ENCODE results near the gene TFPT. TPM values are rescaled to one million over a fixed set of nuclear protein-coding genes. Genes with fewer than 3 reads are reported as not detected.

Gene TFPT
- total and polyA plus RNA-seq, 2 donors (not counting 1 experiment from before 2014, with no cell fraction given), result 9.0 to 19.2 TPM

DNA sequence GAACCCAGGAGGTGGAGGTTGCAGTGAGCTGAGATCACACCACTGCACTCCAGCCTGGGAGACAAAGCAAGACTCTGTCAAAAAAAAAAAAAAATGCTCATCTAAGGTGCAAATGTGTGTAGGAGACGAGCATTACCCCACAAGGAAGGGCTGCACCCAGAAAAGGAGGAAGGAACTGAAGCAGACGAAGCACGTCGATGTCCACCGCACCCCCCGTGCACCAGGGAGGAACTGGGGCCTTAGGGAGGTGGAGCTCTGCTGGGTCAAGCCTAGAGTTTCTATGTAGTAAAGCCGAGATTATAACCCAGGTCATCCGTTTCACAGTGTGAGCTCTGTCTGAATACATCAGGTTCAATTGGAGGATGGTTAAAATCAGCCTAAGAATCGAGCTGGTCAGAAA, 52.8 kb downstream of the TFPT start:
- H3K27me3 ChIP-seq (ENCODE audit: control insufficient read depth, insufficient read depth, low read length), result no peaks in the 10 kb centered on the region
- H3K27ac ChIP-seq (ENCODE audit: insufficient read depth, low read length), result no peak overlapping the region
- H3K9me3 ChIP-seq (ENCODE audit: control insufficient read depth, insufficient read depth, low read depth, low read length), result no peaks in the 10 kb centered on the region
- no peaks in the 10 kb centered on the region for H3K4me1 ChIP-seq (ENCODE audit: control insufficient read depth, extremely low read depth, insufficient read depth, low read length)
- H3K9ac ChIP-seq (ENCODE audit: insufficient read depth, low read length), result no peak overlapping the region
- no peak overlapping the region for H3K4me3 ChIP-seq (replicated peaks in 1 of 4; ENCODE audit: control extremely low read depth in 1 of 4, insufficient read depth in 1 of 4, low read depth in 3 of 4, low read length in 4 of 4)
- no peak for TF ChIP-seq EZH2 (IDR thresholded peaks at IDR 0.05; ENCODE audit: low read length, missing control alignments)
- TF ChIP-seq, protein P1, sequence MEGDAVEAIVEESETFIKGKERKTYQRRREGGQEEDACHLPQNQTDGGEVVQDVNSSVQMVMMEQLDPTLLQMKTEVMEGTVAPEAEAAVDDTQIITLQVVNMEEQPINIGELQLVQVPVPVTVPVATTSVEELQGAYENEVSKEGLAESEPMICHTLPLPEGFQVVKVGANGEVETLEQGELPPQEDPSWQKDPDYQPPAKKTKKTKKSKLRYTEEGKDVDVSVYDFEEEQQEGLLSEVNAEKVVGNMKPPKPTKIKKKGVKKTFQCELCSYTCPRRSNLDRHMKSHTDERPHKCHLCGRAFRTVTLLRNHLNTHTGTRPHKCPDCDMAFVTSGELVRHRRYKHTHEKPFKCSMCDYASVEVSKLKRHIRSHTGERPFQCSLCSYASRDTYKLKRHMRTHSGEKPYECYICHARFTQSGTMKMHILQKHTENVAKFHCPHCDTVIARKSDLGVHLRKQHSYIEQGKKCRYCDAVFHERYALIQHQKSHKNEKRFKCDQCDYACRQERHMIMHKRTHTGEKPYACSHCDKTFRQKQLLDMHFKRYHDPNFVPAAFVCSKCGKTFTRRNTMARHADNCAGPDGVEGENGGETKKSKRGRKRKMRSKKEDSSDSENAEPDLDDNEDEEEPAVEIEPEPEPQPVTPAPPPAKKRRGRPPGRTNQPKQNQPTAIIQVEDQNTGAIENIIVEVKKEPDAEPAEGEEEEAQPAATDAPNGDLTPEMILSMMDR (conservative IDR thresholded peaks at IDR 0.05 in 1 of 2, IDR thresholded peaks at IDR 0.05 in 1 of 2; ENCODE audit: low read depth in 1 of 2, low read length in 2 of 2), result no peak
- no peak overlapping the region for H3K4me2 ChIP-seq (ENCODE audit: extremely low read depth, insufficient read depth, low read length)
- H3K79me2 ChIP-seq (ENCODE audit: control insufficient read depth, insufficient read depth, low read length), result no peaks in the 10 kb centered on the region
- H2AFZ ChIP-seq (ENCODE audit: low read length), result no peak overlapping the region
- DNase-seq (ENCODE audit: low read depth in 2 of 2), result no peak
- H3K36me3 ChIP-seq (ENCODE audit: control insufficient read depth, insufficient read depth, low read length), result no peaks in the 10 kb centered on the region
- H4K20me1 ChIP-seq (ENCODE audit: control insufficient read depth, extremely low read depth, insufficient read depth, low read length), result no peaks in the 10 kb centered on the region

Other genes starting within 250 kb of the TFPT start
- gene MYADM, start 247.8 kb downstream of the TFPT start, total RNA-seq, result 3.1 and 9.1 TPM in 2 replicates
- gene MYADM, start 247.8 kb downstream of the TFPT start, polyA plus RNA-seq, result 46.0 and 51.5 TPM in 2 replicates
- gene PRKCG, start 233.5 kb downstream of the TFPT start, total RNA-seq, result not detected in 2 replicates
- not detected in 2 replicates for gene PRKCG, start 233.5 kb downstream of the TFPT start, polyA plus RNA-seq
- gene CACNG7, start 206.4 kb downstream of the TFPT start, total RNA-seq, result 0.17 and 0.26 TPM in 2 replicates
- 0.68 and 3.2 TPM in 2 replicates for gene CACNG7, start 206.4 kb downstream of the TFPT start, polyA plus RNA-seq
- gene CACNG8, start 152.7 kb downstream of the TFPT start, total RNA-seq, result under 0.01 TPM in 1 of 2 replicates, not detected in the other
- 0.01 TPM in 2 replicates for gene CACNG8, start 152.7 kb downstream of the TFPT start, polyA plus RNA-seq
- under 0.01 TPM in 1 of 2 replicates, not detected in the other for gene CACNG6, start 124.0 kb downstream of the TFPT start, total RNA-seq
- gene CACNG6, start 124.0 kb downstream of the TFPT start, polyA plus RNA-seq, result 0.06 TPM in 1 of 2 replicates, not detected in the other
- gene VSTM1, start 51.8 kb downstream of the TFPT start, total RNA-seq, result not detected in 2 replicates
- gene VSTM1, start 51.8 kb downstream of the TFPT start, polyA plus RNA-seq, result not detected in 2 replicates
- not detected in 2 replicates for gene TARM1, start 34.3 kb downstream of the TFPT start, total RNA-seq
- gene TARM1, start 34.3 kb downstream of the TFPT start, polyA plus RNA-seq, result not detected in 2 replicates
- under 0.01 and 0.51 TPM in 2 replicates for gene OSCAR, start 14.9 kb downstream of the TFPT start, total RNA-seq
- gene OSCAR, start 14.9 kb downstream of the TFPT start, polyA plus RNA-seq, result 0.14 and 0.15 TPM in 2 replicates
- gene NDUFA3, start 12.8 kb downstream of the TFPT start, total RNA-seq, result 10.3 and 22.8 TPM in 2 replicates
- 35.4 and 35.9 TPM in 2 replicates for gene NDUFA3, start 12.8 kb downstream of the TFPT start, polyA plus RNA-seq
- 43.4 and 45.2 TPM in 2 replicates for gene PRPF31, start 97 bp upstream of the TFPT start, total RNA-seq
- gene PRPF31, start 97 bp upstream of the TFPT start, polyA plus RNA-seq, result 48.7 and 68.3 TPM in 2 replicates
- 6.2 and 10.4 TPM in 2 replicates for gene CNOT3, start 22.1 kb upstream of the TFPT start, total RNA-seq
- 10.7 and 19.5 TPM in 2 replicates for gene CNOT3, start 22.1 kb upstream of the TFPT start, polyA plus RNA-seq
- gene LENG1, start 44.1 kb upstream of the TFPT start, total RNA-seq, result 6.7 and 7.3 TPM in 2 replicates
- gene LENG1, start 44.1 kb upstream of the TFPT start, polyA plus RNA-seq, result 3.2 and 3.5 TPM in 2 replicates
- 0.26 and 0.33 TPM in 2 replicates for gene TMC4, start 57.5 kb upstream of the TFPT start, total RNA-seq
- 0.25 and 0.59 TPM in 2 replicates for gene TMC4, start 57.5 kb upstream of the TFPT start, polyA plus RNA-seq
- 25.2 and 41.1 TPM in 2 replicates for gene MBOAT7, start 73.9 kb upstream of the TFPT start, total RNA-seq
- gene MBOAT7, start 73.9 kb upstream of the TFPT start, polyA plus RNA-seq, result 28.6 and 42.0 TPM in 2 replicates
- 57.8 and 61.6 TPM in 2 replicates for gene TSEN34, start 75.7 kb upstream of the TFPT start, total RNA-seq
- 22.5 and 30.5 TPM in 2 replicates for gene TSEN34, start 75.7 kb upstream of the TFPT start, polyA plus RNA-seq
- 2,583 and 2,622 TPM in 2 replicates for gene RPS9, start 85.2 kb upstream of the TFPT start, total RNA-seq
- 1,242 and 1,509 TPM in 2 replicates for gene RPS9, start 85.2 kb upstream of the TFPT start, polyA plus RNA-seq
- not detected in 2 replicates for gene LILRB3, start 107.3 kb upstream of the TFPT start, total RNA-seq
- not detected in 2 replicates for gene LILRB3, start 107.3 kb upstream of the TFPT start, polyA plus RNA-seq
- not detected in 2 replicates for gene LILRA6, start 127.1 kb upstream of the TFPT start, total RNA-seq
- not detected in 2 replicates for gene LILRA6, start 127.1 kb upstream of the TFPT start, polyA plus RNA-seq
- not detected in 2 replicates for gene LILRB5, start 141.6 kb upstream of the TFPT start, total RNA-seq
- gene LILRB5, start 141.6 kb upstream of the TFPT start, polyA plus RNA-seq, result not detected in 2 replicates
- gene LILRB2, start 165.5 kb upstream of the TFPT start, total RNA-seq, result not detected in 2 replicates
- gene LILRB2, start 165.5 kb upstream of the TFPT start, polyA plus RNA-seq, result not detected in 2 replicates
- gene LILRA5, start 197.5 kb upstream of the TFPT start, total RNA-seq, result not detected in 2 replicates
- gene LILRA5, start 197.5 kb upstream of the TFPT start, polyA plus RNA-seq, result not detected in 2 replicates
- not detected in 2 replicates for gene LILRA4, start 223.5 kb upstream of the TFPT start, total RNA-seq
- gene LILRA4, start 223.5 kb upstream of the TFPT start, polyA plus RNA-seq, result not detected in 2 replicates
- not detected in 2 replicates for gene LAIR1, start 249.3 kb upstream of the TFPT start, total RNA-seq
- not detected in 2 replicates for gene LAIR1, start 249.3 kb upstream of the TFPT start, polyA plus RNA-seq